Measurements from ENCODE around the gene CMIP. TPM values are rescaled to one million over a fixed set of nuclear protein-coding genes. Genes with fewer than 3 reads are reported as not detected.

CMIP gene
- total and polyA plus RNA-seq, 10 of the 15 experiments (the other 5 are each of a cell fraction or from before 2014, with no cell fraction given) = 1.2 to 43.2 (median 4.4) TPM

GRCh38 chr16:81755915-81756614 lies 311.5 kb downstream of the CMIP start:
- Histone ChIP-seq H3K4me1 (ENCODE audit: control insufficient read depth, insufficient read depth, low read length) (peaks cover 31% of the 10 kb centered on the region), H4K20me1 (ENCODE audit: control insufficient read depth, insufficient read depth) (no peaks in the 10 kb centered on the region), H3K36me3 (ENCODE audit: control insufficient read depth in 2 of 2, insufficient read depth in 2 of 2, low read length in 1 of 2) (no peaks in the 10 kb centered on the region; a peak in 1 of 4 replicates), H3K4me3 (no peak overlapping the region), H3K4me2 (ENCODE audit: control insufficient read depth, insufficient read depth) (no peak overlapping the region), H2AFZ (ENCODE audit: control insufficient read depth, low read depth, low read length) (no peak overlapping the region), H3K9ac (ENCODE audit: control insufficient read depth, insufficient read depth, low read length) (no peak overlapping the region), H3K27me3 (replicated peaks in 1 of 2; ENCODE audit: control insufficient read depth in 2 of 2, insufficient read depth in 2 of 2, low read length in 1 of 2) (no peaks in the 10 kb centered on the region), H3K79me2 (ENCODE audit: control insufficient read depth, insufficient read depth, low read length) (no peaks in the 10 kb centered on the region; the same call in 1 of the 2 replicates), H3K9me3 (replicated peaks; ENCODE audit: control insufficient read depth, insufficient read depth, low read length) (no peaks in the 10 kb centered on the region), H3K27ac (ENCODE audit: control insufficient read depth, insufficient read depth) (no peak overlapping the region)
- intact Hi-C loops (cut with micrococcal nuclease; ENCODE audit: unreplicated experiment) (no loop called here), in situ Hi-C loops (cut with MboI) (no loop called here)
- CTCF ChIA-PET = interaction anchor here (1.1 to 3.3 kb wide), 5 partner anchors 10 to 118 kb away, joined by 3 to 12 read pairs (median 5); no protein-coding TSS in a partner anchor
- RAD21 ChIA-PET (ENCODE audit: unreplicated experiment) = interaction anchor here (0.7 to 1.6 kb wide), 4 partner anchors 11 to 275 kb away, joined by 3 to 6 read pairs (median 3); no protein-coding TSS in a partner anchor
- SMC1A ChIA-PET (ENCODE audit: uncharacterized antibody, unreplicated experiment) = interaction anchor here (0.8 to 2.8 kb wide), 6 partner anchors 10 to 44 kb away, joined by 3 to 11 read pairs (median 4); no protein-coding TSS in a partner anchor
- BruUV-seq (replicated peaks) = no TSS peak
- TF ChIP-seq RAD21 (IDR thresholded peaks at IDR 0.05; ENCODE audit: insufficient read depth, low read depth, low read length) = 0 out of 2 replicates have a peak, but pooled peaks have one; percentile 9
- TF ChIP-seq BCL3 (IDR thresholded peaks at IDR 0.05; ENCODE audit: borderline replicate concordance, insufficient read depth, low read depth, low read length, poor library complexity, severe bottlenecking) = no peak
- no peak for TF ChIP-seq RUNX3 (IDR thresholded peaks at IDR 0.05; ENCODE audit: low read length)
- POLR2A ChIA-PET = interaction anchor here (1.9 kb wide), 1 partner anchor 10 kb away, joined by 7 read pairs; no protein-coding TSS in a partner anchor
- WGBS (ENCODE audit: insufficient coverage, insufficient replicate concordance, low lambda C conversion rate, missing lambda C conversion rate) = 79% methylated on average over 13 of the region's 13 CpGs
- FAIRE-seq (no peak), DNase-seq (ENCODE audit: low read depth, low spot score) (no peak), ATAC-seq (no peak)

Measured in GM12878 (cell line).